K562 (cell line): ENCODE data around the gene CRKL. TPM values are rescaled to one million over a fixed set of nuclear protein-coding genes. Genes with fewer than 3 reads are reported as not detected.

Experiments used
- CHD1 ChIP-seq: fragments of 200-600 bp; sonication (generic); IDR thresholded peaks from one replicate; pipeline ENCODE4 v1.6.1; 2012; ENCODE audit warnings: mild to moderate bottlenecking, moderate library complexity, low read length, inconsistent platforms
- CTCFL ChIP-seq: IDR thresholded peaks from 2 replicates; pipeline ENCODE4 v1.6.1; 2011; ENCODE audit warnings: borderline replicate concordance, low read depth, mild to moderate bottlenecking, moderate library complexity, low read length; ENCODE audit not compliant: insufficient read depth, poor library complexity, severe bottlenecking
- DPF2 ChIP-seq: fragments of 450-650 bp; IDR thresholded peaks from 2 replicates; pipeline ENCODE4 v1.6.1; 2016
- ELF2 ChIP-seq: fragments of 250-450 bp; sonication (Bioruptor Pico); IDR thresholded peaks from 2 replicates; pipeline ENCODE4 v1.5.0; 2021; ENCODE audit warnings: mild to moderate bottlenecking
- MXD1 ChIP-seq: fragments of 250-450 bp; sonication (Bioruptor Pico); IDR thresholded peaks from 2 replicates; pipeline ENCODE4 v1.8.0; 2021; ENCODE audit warnings: borderline replicate concordance, mild to moderate bottlenecking, moderate library complexity; ENCODE audit not compliant: poor library complexity, severe bottlenecking
- NCOA4 ChIP-seq: fragments of 450-650 bp; IDR thresholded peaks from 2 replicates; pipeline ENCODE4 v1.6.1; 2018; ENCODE audit warnings: mild to moderate bottlenecking; ENCODE audit not compliant: partially characterized antibody
- NR2F6 ChIP-seq: fragments of 450-650 bp; formaldehyde crosslinking; IDR thresholded peaks from 2 replicates; pipeline ENCODE4 v1.4.0; 2020; ENCODE audit warnings: mild to moderate bottlenecking
- RAD21 ChIP-seq, 2 experiments: fragments of 250-450 bp in 1 of 2; fragments of 450-650 bp in 1 of 2; sonication (Bioruptor Pico) in 1 of 2; formaldehyde crosslinking in 1 of 2; IDR thresholded peaks in 1 of 2; conservative IDR thresholded peaks in 1 of 2; 2 replicates each; pipeline versions ENCODE4 v1.4.0 to v1.8.0; 2020 to 2022; ENCODE audit warnings: mild to moderate bottlenecking in 2 of 2, moderate library complexity in 1 of 2
- SAFB ChIP-seq: fragments of 200-400 bp; formaldehyde crosslinking; IDR thresholded peaks from 2 replicates; pipeline ENCODE4 v1.6.1; 2017; ENCODE audit warnings: low read depth, low read length, borderline replicate concordance
- THRB ChIP-seq: fragments of 450-650 bp; formaldehyde crosslinking; conservative IDR thresholded peaks from 2 replicates; pipeline ENCODE4 v1.4.0; 2022; ENCODE audit warnings: mild to moderate bottlenecking, missing genetic modification characterization
- TRIM24 ChIP-seq, 2 experiments: fragments of 450-650 bp; IDR thresholded peaks; 2 replicates each; pipeline ENCODE4 v1.6.1; 2016
- ZNF408 ChIP-seq: fragments of 250-450 bp; sonication (Bioruptor Pico); IDR thresholded peaks from 2 replicates; pipeline ENCODE4 v1.4.0; 2020; ENCODE audit warnings: low read depth, mild to moderate bottlenecking, moderate library complexity
- polyA plus RNA-seq, 8 experiments: library from polyadenylated mRNA; depleted of rRNA in 4 of 8; stranded (reverse) in 5 of 8; unstranded in 3 of 8; fragments of >200 nt; fragmentation: Nextera tagmentation in 2 of 8; fragmentation: Illumina TruSeq in 1 of 8; extraction: Ambion mirVana in 2 of 8; extraction: Trizol in 1 of 8; gene quantifications; 2 replicates each; pipeline versions ENCODE4 v1.2.1 to v1.2.3, GENCODE V29; 2011 to 2014; ENCODE audit warnings: inconsistent platforms in 1 of 8, missing spikeins in 1 of 8
- total RNA-seq, 7 experiments: library from RNA; depleted of rRNA in 6 of 7; stranded (reverse); fragments of >200 nt in 6 of 7; fragmentation: Illumina TruSeq in 2 of 7; extraction: Trizol in 2 of 7; gene quantifications; 2 replicates each; pipeline versions ENCODE4 v1.2.1 to v1.2.3, GENCODE V29; 2011 to 2021; ENCODE audit warnings: low replicate concordance in 1 of 7
- TF ChIP-seq, protein P1 (sequence below): sonication (generic); formaldehyde crosslinking; IDR thresholded peaks from 2 replicates; pipeline ENCODE4 v1.5.0; 2020; ENCODE audit warnings: missing genetic modification reagents
- TF ChIP-seq, protein P2 (sequence below): fragments of 450-650 bp; formaldehyde crosslinking; IDR thresholded peaks from 2 replicates; pipeline ENCODE4 v1.4.0; 2022; ENCODE audit warnings: missing genetic modification characterization
- TF ChIP-seq, protein P3 (sequence below): fragments of 250-450 bp; sonication (Bioruptor Pico); IDR thresholded peaks from 2 replicates; pipeline ENCODE4 v1.5.0; 2021; ENCODE audit warnings: mild to moderate bottlenecking, moderate library complexity
- TF ChIP-seq, protein P4 (sequence below): sonication (generic); formaldehyde crosslinking; IDR thresholded peaks from 2 replicates; pipeline ENCODE4 v1.8.1; 2022; ENCODE audit warnings: missing genetic modification reagents

CRKL gene
- total and polyA plus RNA-seq, 9 of the 15 experiments (the other 6 are each of a cell fraction or from before 2014, with no cell fraction given) = 100 to 263 (median 124) TPM

- TF ChIP-seq CTCFL = no peak
- no peak for TF ChIP-seq DPF2
- TF ChIP-seq RAD21 (CRISPR knock-in tag; conservative IDR thresholded peaks at IDR 0.05 in 1 of 2, IDR thresholded peaks at IDR 0.05 in 1 of 2) = no peak
- TF ChIP-seq ELF2 (CRISPR knock-in tag) = no peak
- TF ChIP-seq THRB (CRISPR knock-in tag) = peak; percentile 27; the same call in 1 of the 2 replicates
- TF ChIP-seq, protein P1, sequence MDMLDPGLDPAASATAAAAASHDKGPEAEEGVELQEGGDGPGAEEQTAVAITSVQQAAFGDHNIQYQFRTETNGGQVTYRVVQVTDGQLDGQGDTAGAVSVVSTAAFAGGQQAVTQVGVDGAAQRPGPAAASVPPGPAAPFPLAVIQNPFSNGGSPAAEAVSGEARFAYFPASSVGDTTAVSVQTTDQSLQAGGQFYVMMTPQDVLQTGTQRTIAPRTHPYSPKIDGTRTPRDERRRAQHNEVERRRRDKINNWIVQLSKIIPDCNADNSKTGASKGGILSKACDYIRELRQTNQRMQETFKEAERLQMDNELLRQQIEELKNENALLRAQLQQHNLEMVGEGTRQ (CRISPR knock-in tag) = peak; percentile 12; the same call in 1 of the 2 replicates
- TF ChIP-seq, protein P2, sequence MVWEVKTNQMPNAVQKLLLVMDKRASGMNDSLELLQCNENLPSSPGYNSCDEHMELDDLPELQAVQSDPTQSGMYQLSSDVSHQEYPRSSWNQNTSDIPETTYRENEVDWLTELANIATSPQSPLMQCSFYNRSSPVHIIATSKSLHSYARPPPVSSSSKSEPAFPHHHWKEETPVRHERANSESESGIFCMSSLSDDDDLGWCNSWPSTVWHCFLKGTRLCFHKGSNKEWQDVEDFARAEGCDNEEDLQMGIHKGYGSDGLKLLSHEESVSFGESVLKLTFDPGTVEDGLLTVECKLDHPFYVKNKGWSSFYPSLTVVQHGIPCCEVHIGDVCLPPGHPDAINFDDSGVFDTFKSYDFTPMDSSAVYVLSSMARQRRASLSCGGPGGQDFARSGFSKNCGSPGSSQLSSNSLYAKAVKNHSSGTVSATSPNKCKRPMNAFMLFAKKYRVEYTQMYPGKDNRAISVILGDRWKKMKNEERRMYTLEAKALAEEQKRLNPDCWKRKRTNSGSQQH (CRISPR knock-in tag) = no peak
- no peak for TF ChIP-seq NR2F6
- TF ChIP-seq MXD1 = peak; percentile 2
- no peak for TF ChIP-seq CHD1
- no peak for TF ChIP-seq TRIM24 (IDR thresholded peaks at IDR 0.05)
- TF ChIP-seq, protein P3, sequence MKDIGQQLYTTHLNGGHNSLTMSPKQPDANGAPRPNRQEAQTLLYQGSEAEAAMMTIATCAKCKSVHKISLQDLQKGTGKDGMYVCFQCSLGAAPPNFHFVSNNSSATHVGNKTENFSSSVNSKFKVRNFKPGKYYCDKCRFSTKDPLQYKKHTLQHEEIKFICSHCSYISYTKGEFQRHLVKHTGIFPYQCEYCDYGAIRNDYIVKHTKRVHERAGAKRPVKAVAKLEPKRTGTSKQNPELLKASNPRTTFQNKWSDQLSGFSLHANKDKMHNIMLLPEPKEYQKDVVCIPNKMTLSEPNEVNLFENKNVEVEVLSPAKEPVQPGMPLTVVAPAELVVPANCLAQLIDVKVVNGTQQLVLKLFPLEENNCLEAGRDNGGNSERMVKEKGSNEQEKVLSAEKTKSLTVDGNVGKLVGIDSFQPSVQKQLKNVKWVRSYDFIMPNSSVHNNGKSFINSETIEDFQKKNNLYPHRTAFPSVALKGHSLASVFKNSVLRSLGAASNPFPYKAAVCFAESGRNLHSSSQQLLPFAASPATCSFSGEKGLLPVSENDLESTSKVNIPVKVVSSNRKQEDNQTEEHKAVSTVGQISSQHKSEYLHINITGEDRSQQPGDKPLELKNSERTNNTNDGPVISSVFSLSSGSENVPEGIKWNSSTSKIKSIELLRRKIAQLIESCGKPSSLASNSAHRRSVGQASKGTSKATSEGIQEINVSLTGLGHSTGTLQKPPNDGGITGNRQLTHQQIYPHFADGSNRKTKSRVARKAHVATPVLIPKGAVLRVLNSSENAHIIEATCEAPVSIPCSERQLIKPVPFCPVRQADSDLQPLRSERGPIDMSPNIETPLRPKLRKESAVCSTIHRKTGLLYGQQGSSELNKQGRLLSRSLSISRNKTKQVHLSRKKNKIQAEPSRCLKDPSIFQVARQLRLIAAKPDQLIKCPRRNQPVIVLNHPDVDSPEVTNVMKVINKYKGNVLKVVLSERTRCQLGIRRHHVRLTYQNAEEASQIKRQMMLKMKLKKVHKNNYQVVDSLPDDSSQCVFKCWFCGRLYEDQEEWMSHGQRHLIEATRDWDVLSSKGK (CRISPR knock-in tag) = no peak
- TF ChIP-seq NCOA4 = no peak
- TF ChIP-seq ZNF408 = peak; percentile 85; the same call in 1 of the 2 replicates
- TF ChIP-seq SAFB = no peak
- TF ChIP-seq, protein P4, sequence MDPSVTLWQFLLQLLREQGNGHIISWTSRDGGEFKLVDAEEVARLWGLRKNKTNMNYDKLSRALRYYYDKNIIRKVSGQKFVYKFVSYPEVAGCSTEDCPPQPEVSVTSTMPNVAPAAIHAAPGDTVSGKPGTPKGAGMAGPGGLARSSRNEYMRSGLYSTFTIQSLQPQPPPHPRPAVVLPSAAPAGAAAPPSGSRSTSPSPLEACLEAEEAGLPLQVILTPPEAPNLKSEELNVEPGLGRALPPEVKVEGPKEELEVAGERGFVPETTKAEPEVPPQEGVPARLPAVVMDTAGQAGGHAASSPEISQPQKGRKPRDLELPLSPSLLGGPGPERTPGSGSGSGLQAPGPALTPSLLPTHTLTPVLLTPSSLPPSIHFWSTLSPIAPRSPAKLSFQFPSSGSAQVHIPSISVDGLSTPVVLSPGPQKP (CRISPR knock-in tag) = no peak
These were observed 32.1 kb upstream of the CRKL start (continued) for GRCh38 chr22:20885017-20885556.
